Measurements from ENCODE around the gene SBF2. TPM values are rescaled to one million over a fixed set of nuclear protein-coding genes. Genes with fewer than 3 reads are reported as not detected.
"Not testable (repeated sequence)": the region's sequence is repeated elsewhere in the genome, so short reads cannot be mapped to it uniquely, and the experiment has no call there.

Gene SBF2
- total RNA-seq, 1 experiment from 2014 or later: 32.1 TPM

GRCh38 chr11:10067629-10068300, 226.3 kb downstream of the SBF2 start:
- DNase-seq (ENCODE audit: low read depth): no peak

DNA sequence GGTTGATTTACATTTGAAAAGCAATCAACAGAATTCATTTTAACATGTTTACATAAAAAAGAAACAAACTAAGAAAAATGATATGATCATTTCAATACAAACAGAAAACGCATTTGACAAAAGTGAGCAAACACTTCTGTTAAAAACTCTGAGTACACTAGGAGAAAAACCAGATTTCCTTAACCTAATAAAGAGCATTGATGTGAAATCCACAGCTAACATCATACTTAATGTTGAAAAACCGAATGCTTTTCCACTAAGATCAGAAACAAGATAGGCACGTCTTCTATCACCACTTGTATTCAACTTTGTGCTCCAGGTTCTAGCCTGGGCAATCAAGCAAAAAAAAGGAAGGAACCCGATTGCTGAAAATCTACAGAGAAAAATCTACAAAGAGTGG, 227.6 kb downstream of the SBF2 start:
- no peak for DNase-seq (ENCODE audit: low read depth)

DNA sequence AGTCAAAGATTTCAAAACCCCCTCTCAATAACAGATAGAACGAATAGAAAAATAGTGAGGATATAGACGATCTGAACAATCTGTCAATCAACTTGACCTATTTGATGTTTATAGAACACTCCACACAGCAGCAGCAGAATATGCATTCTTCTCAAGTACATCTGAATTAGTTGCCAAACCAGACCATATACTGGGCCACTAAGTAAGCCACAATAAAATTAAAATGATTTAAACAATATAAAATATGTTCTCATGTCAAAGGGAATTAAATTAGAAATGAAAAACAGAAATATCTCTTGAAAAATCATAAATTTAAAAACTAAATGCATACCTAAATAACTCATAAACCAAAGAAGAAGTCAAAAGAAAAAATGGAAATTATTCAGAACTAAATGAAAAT, 229.2 kb downstream of the SBF2 start:
- no peak for DNase-seq (ENCODE audit: low read depth)

DNA sequence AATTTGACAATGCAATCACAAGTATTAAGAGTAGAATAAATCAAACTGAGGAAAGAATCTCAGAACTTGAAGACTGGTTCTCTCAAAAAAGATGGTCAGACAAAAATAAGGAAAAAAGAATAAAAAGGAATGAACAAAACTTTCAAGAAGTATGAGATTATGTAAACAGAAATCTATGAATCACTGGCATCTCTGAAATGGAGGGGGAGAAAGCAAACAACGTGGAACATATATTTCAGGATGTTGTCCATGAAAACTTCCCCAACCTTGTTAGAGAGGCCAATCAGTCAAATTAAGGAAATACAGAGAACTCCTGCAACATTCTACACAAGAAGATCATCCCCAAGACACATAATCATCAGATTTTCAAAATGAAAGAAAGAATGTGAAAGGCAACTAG, 235.7 kb downstream of the SBF2 start:
- DNase-seq (ENCODE audit: low read depth): no peak

- peak; percentile 47 for DNase-seq (ENCODE audit: low read depth)
Measured at GRCh38 chr11:10051868-10052586, 242.0 kb downstream of the SBF2 start.

GRCh38 chr11:10050561-10050960, 243.5 kb downstream of the SBF2 start:
- no peak for DNase-seq (ENCODE audit: low read depth)

GRCh38 chr11:10049756-10050155, 244.3 kb downstream of the SBF2 start:
- DNase-seq (ENCODE audit: low read depth): no peak

DNA sequence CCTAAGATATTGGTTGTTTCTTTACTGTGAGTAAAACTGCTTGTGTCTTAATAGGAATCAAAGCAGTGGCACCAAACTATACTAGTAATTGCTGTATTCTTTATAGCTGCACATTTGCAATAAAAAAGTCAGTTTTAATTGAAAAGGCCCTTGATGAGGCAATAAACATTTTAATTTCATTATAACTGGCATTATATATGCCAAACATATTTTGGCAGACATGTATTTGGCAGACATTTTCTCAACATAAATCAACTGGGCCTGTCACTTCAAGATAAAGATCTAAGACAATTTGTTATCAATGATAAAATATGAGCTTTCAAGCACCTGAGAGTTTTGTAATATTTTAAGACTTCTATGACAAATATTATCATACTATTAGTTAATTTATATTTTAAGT, 245.7 kb downstream of the SBF2 start:
- no peak for DNase-seq (ENCODE audit: low read depth)

- peak; percentile 31 for DNase-seq (ENCODE audit: low read depth)
Measured at GRCh38 chr11:10044618-10045017, 249.4 kb downstream of the SBF2 start.

DNA sequence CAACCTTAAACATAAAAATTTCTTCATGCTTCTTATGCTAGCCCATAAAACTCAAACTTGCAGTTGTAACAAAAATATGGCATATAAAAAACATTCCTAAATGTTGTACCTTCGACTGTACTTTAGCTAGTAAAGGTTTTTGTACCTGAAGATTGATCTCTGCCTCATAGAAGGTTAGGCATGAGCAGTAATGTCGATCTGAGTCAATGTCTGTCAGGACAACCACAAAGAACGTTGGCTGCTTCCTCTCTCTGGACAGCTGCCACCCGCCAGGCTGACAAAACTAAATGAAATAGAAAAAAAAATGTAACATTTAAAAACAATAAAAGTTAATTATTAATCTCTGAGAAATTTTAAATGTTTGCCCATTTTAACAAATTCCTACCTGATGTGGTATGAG, 251.3 kb downstream of the SBF2 start:
- no peak for DNase-seq (ENCODE audit: low read depth)

DNA sequence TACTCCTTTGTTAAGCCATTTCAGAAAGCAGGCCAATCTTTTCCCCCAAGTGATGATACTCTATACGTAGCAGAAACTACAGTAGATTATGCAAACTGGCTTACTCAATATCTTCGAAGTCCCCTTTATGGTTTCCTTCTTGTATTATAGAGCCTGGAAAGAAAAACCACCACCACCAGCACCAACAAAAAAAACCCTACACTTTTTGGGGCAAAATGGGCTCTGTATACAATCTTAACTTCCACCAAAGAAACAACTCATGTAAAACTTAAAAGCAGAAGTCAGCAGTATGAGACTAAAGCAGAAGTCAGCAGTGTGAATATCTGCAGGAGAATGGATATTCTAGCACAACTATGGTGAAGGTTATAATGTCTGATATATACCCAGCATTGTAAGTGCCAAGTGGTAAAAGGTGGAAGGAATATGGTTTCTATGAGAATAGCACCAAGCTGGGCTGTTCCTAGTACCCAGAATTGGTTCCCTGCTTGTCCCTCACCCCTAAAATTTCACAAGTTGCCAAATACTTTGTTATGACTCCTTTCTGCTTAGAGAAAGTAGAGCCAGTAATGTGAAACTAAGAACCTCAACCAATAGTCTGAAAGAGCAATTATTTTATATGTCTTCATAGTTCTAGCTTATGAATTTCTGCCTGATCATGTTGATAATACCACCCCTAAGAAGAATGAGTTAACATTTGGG, 252.1 kb downstream of the SBF2 start:
- no peak for DNase-seq (ENCODE audit: low read depth)

DNA sequence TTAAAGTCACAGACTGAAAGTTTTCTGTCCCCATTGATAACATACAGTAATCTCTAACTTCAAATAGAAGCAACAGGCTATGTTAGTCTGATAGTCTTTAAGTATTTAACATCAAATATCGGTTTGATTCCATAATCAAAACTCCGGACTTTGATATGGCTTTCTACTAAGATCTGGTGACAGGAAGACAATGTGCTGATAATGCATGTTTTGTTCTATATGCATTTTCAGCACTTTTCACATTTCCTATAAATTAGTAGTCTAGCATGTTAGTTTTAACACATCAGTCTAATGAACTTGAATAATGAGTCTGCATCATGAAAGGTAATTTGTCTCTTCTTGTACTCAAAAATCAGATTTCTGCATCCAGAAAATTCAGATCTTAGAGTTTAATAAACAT, 252.7 kb downstream of the SBF2 start:
- DNase-seq (ENCODE audit: low read depth): no peak

DNA sequence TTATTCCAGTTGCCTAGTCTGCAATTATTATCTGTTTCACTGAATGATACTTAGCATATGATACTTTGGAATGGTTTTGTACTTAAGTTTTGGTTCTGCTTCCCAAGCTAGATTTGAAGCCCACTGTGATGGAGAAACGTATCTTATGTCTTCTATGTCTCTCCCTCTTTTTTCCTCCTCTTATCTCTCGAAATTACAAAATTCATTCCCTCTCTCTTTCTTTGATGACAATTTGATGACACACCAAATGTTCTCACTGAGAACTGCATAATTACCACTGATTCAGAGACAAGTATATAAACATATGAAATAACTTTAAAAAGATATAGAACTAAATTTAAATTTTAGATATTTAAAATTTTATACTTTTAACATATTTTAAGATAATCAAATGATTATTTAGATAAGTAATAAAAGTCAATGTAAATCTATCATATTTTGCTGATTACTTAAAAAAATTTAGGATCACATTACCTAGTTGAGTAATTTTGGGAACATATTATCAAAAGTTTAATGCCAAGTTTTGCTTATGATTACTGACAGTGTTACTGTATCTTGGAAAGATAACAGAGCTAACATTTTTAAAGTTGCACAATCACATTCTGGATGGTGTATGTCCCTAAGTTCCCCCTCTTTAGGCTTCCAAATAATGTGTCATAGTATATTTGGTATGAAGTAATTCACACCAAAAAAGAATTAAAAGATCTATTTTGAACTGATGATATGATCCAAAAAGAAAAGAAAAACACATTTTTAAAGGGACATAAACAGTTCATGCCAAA, 255.3 kb downstream of the SBF2 start:
- no peak for DNase-seq (ENCODE audit: low read depth)

DNA sequence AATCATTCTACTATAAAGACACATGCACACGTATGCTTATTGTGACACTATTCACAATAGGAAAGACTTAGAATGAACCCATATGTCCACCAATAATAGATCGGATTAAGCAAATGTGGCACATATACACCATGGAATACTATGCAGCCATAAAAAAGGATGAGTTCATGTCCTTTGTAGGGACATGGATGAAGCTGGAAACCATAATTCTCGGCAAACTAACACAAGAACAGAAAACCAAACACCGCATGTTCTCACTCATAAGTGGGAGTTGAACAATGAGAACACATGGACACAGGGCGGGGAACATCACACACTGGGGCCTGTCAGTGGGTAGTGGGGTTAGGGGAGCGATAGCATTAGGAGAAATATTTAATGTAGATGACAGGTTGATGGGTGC, 258.1 kb downstream of the SBF2 start:
- not testable (repeated sequence) for DNase-seq (ENCODE audit: low read depth)

DNA sequence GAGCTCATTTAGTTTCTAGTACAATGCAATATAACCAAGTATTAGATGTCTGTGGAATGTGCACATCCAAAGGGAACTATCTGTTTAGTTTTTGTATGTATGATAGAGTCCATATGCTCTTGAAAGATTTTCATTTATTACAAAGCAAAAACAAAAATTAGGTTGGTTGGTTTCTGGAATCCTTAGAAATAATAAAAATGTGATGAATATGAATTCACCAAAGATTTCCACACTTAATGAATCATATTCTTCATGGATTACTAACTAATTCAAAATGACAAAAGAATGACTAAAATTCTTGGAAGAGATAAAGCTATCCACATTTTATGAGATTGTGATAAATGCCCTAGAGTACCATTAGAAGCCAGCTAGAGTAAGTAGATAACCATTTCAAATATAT, 261.1 kb downstream of the SBF2 start:
- peak; percentile 57 for DNase-seq (ENCODE audit: low read depth)

GRCh38 chr11:10030122-10030490, 263.9 kb downstream of the SBF2 start:
- no peak for DNase-seq (ENCODE audit: low read depth)

DNA sequence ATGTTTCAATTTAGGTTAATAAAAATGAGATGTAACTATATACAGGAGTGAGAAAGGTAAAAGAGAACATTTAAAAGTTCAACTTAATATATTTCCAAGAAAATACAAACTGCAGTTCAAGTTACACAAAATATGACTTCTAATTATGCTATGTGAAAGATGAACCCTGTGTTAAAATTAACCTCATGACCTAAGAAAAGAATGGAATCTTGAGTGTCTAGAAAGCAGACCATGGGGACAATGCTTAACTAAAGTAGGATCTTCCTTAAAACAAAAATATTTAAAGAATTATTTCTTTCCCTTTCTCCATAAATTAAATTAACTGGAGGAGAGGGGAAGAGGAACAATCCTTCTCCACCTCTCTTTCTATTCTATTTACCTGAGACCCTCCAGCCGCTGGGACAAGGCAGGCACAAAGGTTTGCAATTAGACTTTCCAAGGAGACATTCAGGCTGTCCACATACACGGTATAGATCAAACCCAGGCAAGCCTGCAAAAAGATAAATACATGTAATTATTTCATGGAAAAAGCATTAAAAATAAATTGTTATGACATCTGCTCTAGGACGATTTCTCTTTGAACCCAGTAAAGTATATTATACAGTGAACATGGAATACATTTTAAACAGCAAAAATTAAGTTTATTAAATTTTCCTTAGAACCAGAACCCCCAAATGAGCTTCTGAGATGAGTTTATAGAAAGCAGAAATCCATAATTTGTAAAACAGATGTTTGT, 264.5 kb downstream of the SBF2 start:
- no peak for DNase-seq (ENCODE audit: low read depth)

GRCh38 chr11:10026514-10026913, 267.5 kb downstream of the SBF2 start:
- DNase-seq (ENCODE audit: low read depth): peak; percentile 47

DNA sequence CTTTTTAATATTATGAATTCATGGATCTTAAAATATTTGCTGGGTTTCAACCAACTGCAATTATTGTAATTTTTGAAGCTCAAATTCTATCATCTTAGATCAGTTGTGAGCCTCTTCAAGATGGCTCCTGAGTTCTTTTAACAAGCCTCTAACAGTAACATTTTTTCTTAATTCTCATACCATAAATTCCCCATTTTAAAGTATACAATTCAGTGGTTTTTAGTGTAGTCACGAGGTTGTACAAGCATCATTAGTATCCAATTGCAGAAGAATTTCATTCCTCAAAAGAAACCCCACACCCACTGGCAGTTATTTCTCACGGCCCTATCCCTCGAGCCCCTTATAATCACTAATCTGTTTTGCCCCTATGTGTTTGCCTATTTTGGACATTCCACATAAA, 270.8 kb downstream of the SBF2 start:
- DNase-seq (ENCODE audit: low read depth): peak; percentile 34

DNA sequence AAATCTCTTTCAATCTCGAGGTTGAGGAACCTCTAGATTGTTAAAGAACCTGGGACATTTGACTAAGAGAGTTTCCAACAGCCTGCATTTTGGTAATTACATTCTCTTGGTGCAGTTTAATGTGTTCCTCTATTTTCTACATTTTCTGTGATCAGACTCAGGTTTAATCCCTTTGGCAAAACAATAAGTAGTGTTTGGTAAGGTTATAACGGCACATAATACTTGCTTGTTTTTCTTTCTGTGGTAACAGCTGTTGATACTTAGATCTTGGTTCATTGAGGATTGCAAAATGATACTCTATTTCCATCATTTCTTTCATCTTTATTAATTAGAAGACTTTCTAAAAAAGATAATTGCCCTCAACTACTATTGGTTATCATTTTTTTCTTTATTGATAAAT, 271.3 kb downstream of the SBF2 start:
- DNase-seq (ENCODE audit: low read depth): peak; percentile 80

DNA sequence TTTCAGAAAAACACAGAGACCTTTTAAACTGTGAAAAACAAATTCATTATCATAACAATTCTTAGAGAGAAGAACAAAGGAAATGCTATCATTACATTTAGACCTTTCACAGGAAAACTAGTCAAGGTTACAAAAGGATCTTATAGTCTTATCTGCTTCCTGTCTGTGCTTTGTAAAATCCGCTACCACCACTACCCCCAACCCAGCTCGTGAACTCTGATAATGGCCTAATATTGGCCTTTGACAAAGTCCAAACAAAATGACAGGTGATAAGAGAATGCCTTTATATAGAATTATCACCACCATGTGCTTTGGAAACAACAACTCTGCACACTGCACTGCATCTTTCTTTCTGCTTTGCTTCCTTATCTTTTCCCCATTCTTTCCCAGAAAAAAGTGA, 272.5 kb downstream of the SBF2 start:
- no peak for DNase-seq (ENCODE audit: low read depth)

Data from LHCN-M2 (cell line).